ENCODE results near the gene KCNG2.

KCNG2 gene

GRCh38 chr18:79797518-79798345 lies at the start of gene KCNG2:
KCNG2 (plus strand) TSS chr18:79797938; CDS start chr18:79863668, 65,730 bp downstream.
- H3K4me1 ChIP-seq (ENCODE audit: insufficient read depth, low read length, severe bottlenecking) = peaks cover 18% of the 10 kb centered on the region
- no peak within 1 kb of the TSS for H3K4me3 ChIP-seq (ENCODE audit: low read depth, low read length, poor library complexity, severe bottlenecking)
- H3K9me3 ChIP-seq (ENCODE audit: low read length) = no peaks in the 10 kb centered on the region
- no peak within 1 kb of the TSS for H3K4me2 ChIP-seq (ENCODE audit: low read length)
- H3K9ac ChIP-seq (ENCODE audit: low read length) = no peak within 1 kb of the TSS
- H2AFZ ChIP-seq (ENCODE audit: low read length) = no peak within 1 kb of the TSS
- no peaks in the 10 kb centered on the region; the same call in none of the 2 replicates for H3K27me3 ChIP-seq (ENCODE audit: insufficient read depth, low read length)
- H3F3A ChIP-seq (ENCODE audit: insufficient read depth, low read length) = no peaks in the 10 kb centered on the region
- no peaks in the 10 kb centered on the region for H3K79me2 ChIP-seq (ENCODE audit: insufficient read depth, low read length)
- TF ChIP-seq CTCF (IDR thresholded peaks at IDR 0.05; ENCODE audit: low read length) = no peak
- TF ChIP-seq EZH2 (IDR thresholded peaks at IDR 0.05; ENCODE audit: borderline replicate concordance, low read length) = no peak
- no peak within 1 kb of the TSS for H3K27ac ChIP-seq (ENCODE audit: low read depth, low read length, poor library complexity, severe bottlenecking)
- no peaks in the 10 kb centered on the region for H3K36me3 ChIP-seq (ENCODE audit: insufficient read depth, low read length)
- no peaks in the 10 kb centered on the region for H3K9me2 ChIP-seq (ENCODE audit: low read depth, low read length)
- H4K20me1 ChIP-seq (ENCODE audit: insufficient read depth, low read length) = no peaks in the 10 kb centered on the region

GRCh38 chr18:79748321-79749180 lies 49.2 kb upstream of the KCNG2 start:
- Histone ChIP-seq H3K9me2 (ENCODE audit: low read depth, low read length) (no peaks in the 10 kb centered on the region), H4K20me1 (ENCODE audit: insufficient read depth, low read length) (no peaks in the 10 kb centered on the region), H3K4me2 (ENCODE audit: low read length) (no peak overlapping the region), H3K36me3 (ENCODE audit: insufficient read depth, low read length) (peaks cover 42% of the 10 kb centered on the region), H3K4me1 (ENCODE audit: insufficient read depth, low read length, severe bottlenecking) (no peaks in the 10 kb centered on the region), H3K27me3 (ENCODE audit: insufficient read depth, low read length) (no peaks in the 10 kb centered on the region), H3K9ac (ENCODE audit: low read length) (no peak overlapping the region), H3K79me2 (ENCODE audit: insufficient read depth, low read length) (no peaks in the 10 kb centered on the region), H3F3A (ENCODE audit: insufficient read depth, low read length) (no peaks in the 10 kb centered on the region), H3K27ac (ENCODE audit: low read depth, low read length, poor library complexity, severe bottlenecking) (no peak overlapping the region), H2AFZ (ENCODE audit: low read length) (no peak overlapping the region), H3K9me3 (ENCODE audit: low read length) (no peaks in the 10 kb centered on the region), H3K4me3 (ENCODE audit: low read depth, low read length, poor library complexity, severe bottlenecking) (no peak overlapping the region)
- TF ChIP-seq EZH2 (IDR thresholded peaks at IDR 0.05; ENCODE audit: borderline replicate concordance, low read length) = no peak
- TF ChIP-seq CTCF (IDR thresholded peaks at IDR 0.05; ENCODE audit: low read length) = no peak

GRCh38 chr18:79749251-79750191 lies 48.2 kb upstream of the KCNG2 start:
- Histone ChIP-seq H3K79me2 (ENCODE audit: insufficient read depth, low read length) (no peaks in the 10 kb centered on the region), H3K27me3 (ENCODE audit: insufficient read depth, low read length) (no peaks in the 10 kb centered on the region), H4K20me1 (ENCODE audit: insufficient read depth, low read length) (no peaks in the 10 kb centered on the region), H3K4me2 (ENCODE audit: low read length) (no peak overlapping the region), H3K9me3 (ENCODE audit: low read length) (no peaks in the 10 kb centered on the region), H2AFZ (ENCODE audit: low read length) (no peak overlapping the region), H3K4me3 (ENCODE audit: low read depth, low read length, poor library complexity, severe bottlenecking) (no peak overlapping the region), H3F3A (ENCODE audit: insufficient read depth, low read length) (no peaks in the 10 kb centered on the region), H3K4me1 (ENCODE audit: insufficient read depth, low read length, severe bottlenecking) (no peaks in the 10 kb centered on the region), H3K27ac (ENCODE audit: low read depth, low read length, poor library complexity, severe bottlenecking) (no peak overlapping the region), H3K36me3 (ENCODE audit: insufficient read depth, low read length) (peaks cover 46% of the 10 kb centered on the region), H3K9me2 (ENCODE audit: low read depth, low read length) (no peaks in the 10 kb centered on the region), H3K9ac (ENCODE audit: low read length) (no peak overlapping the region)
- TF ChIP-seq EZH2 (IDR thresholded peaks at IDR 0.05; ENCODE audit: borderline replicate concordance, low read length) (no peak), CTCF (IDR thresholded peaks at IDR 0.05; ENCODE audit: low read length) (no peak)
